Heart left ventricle (tissue), 16 donors: ENCODE data around the gene PPIG. TPM values are rescaled to one million over a fixed set of nuclear protein-coding genes. Genes with fewer than 3 reads are reported as not detected.

Experiments
- ATAC-seq, 4 donors: fragments of 200-7000 bp; cut with Tn5 transposase; one replicate each; pipeline ENCODE4 v1.9.1; 2020 to 2022; ENCODE audit warnings: moderate library complexity in 4 of 4, mild to moderate bottlenecking in 3 of 4, moderate number of reproducible peaks in 1 of 4
- DNase-seq, 5 donors: peaks; one replicate each; pipeline ENCODE4 v3.0.0-alpha.2; 2020
- H3K27ac ChIP-seq, 12 donors: fragments of 200-600 bp; sonication (generic) in 4 of 12; one replicate each; pipeline versions ENCODE4 v1.5.0 to v1.8.0; 2016 to 2022; ENCODE audit warnings: mild to moderate bottlenecking in 2 of 12
- H3K27me3 ChIP-seq, 9 donors: fragments of 200-600 bp; sonication (generic) in 2 of 9; one replicate each; pipeline versions ENCODE4 v1.5.1 to v1.8.0; 2016 to 2022; ENCODE audit warnings: mild to moderate bottlenecking in 3 of 9
- H3K36me3 ChIP-seq, 9 donors: fragments of 200-600 bp; sonication (generic) in 2 of 9; one replicate each; pipeline versions ENCODE4 v1.5.0 to v1.8.0; 2018 to 2022; ENCODE audit warnings: mild to moderate bottlenecking in 2 of 9
- H3K4me1 ChIP-seq, 12 donors: fragments of 200-600 bp; sonication (generic) in 4 of 12; one replicate each; pipeline versions ENCODE4 v1.5.0 to v1.8.0; 2016 to 2022; ENCODE audit warnings: mild to moderate bottlenecking in 3 of 12
- H3K4me3 ChIP-seq, 12 donors: fragments of 200-600 bp; sonication (generic) in 4 of 12; one replicate each; pipeline versions ENCODE4 v1.5.0 to v1.8.0; 2017 to 2022; ENCODE audit warnings: mild to moderate bottlenecking in 9 of 12, moderate library complexity in 4 of 12
- H3K9me3 ChIP-seq, 12 donors: fragments of 200-600 bp; sonication (generic) in 4 of 12; one replicate each; pipeline versions ENCODE4 v1.5.0 to v1.8.0; 2016 to 2022; ENCODE audit warnings: mild to moderate bottlenecking in 1 of 12
- CTCF ChIP-seq, 12 donors: fragments of 200-600 bp; sonication (generic) in 4 of 12; IDR thresholded peaks; one replicate each; pipeline versions ENCODE4 v1.5.0 to v1.8.0; 2018 to 2022; ENCODE audit warnings: antibody characterized with exemption in 12 of 12, mild to moderate bottlenecking in 5 of 12
- POLR2A ChIP-seq, 2 donors: fragments of 450-650 bp; IDR thresholded peaks; one replicate each; pipeline ENCODE4 v1.6.1; 2017; ENCODE audit warnings: antibody characterized with exemption in 2 of 2, mild to moderate bottlenecking in 2 of 2, moderate library complexity in 2 of 2
- WGBS, 4 donors: extraction: QIAGEN DNeasy Blood & Tissue Kit in 2 of 4; methylation state at CpG; one replicate each; pipeline versions ENCODE4 v1.1.5 to v1.1.7; 2013 to 2018; 5-methylcytosine and 5-hydroxymethylcytosine counted together
- intact Hi-C, 10 donors: fragments of 100-400 bp; cut with DNase I; formaldehyde crosslinking; loops; one replicate each; pipeline versions ENCODE4 v1.11.1 to v1.14.2; 2022
- polyA plus RNA-seq, 2 donors: library from polyadenylated mRNA; stranded (reverse); fragments of 200-250 nt; gene quantifications; one replicate each; pipeline ENCODE4 v1.2.3, GENCODE V29; 2013
- total RNA-seq, 9 donors: library from RNA; depleted of rRNA in 2 of 9; stranded (reverse); fragments of >200 nt in 2 of 9; fragmentation: NEBNext Ultra II Directional in 3 of 9; extraction: Animal tissue kit (Norgen Biotek cat#: 25700) in 3 of 9; gene quantifications; one replicate each; pipeline versions ENCODE4 v1.1.0 to v1.2.4, GENCODE V29; 2016 to 2023
- donor health status: ischemic (EF 13 %, LVEDD 7.1; RV severe dilation, severe dysfunction).
- donor health status: healthy with polysubstance abuse.
- donor health status: DM: no; HTN: yes; CAD: no.
- donor health status: DM: no; HTN: no; CAD: no.
- donor health status: ischemic (EF 25% LVEDD 6.9; RV normal size, moderate dysfunction).
- donor health status: ischemic (EF 25% LVEDD 5.7; RV mildly dilated, moderate dysfunction).
- donor health status: healthy.
- donor health status: DM: yes; HTN: yes; CAD: no.
- donor health status: ischemic (EF 35%, LVEDD 5.7; RV mildly dilated, moderate dysfunction).
- donor health status: nonischemic (EF 11% LVEDD 7.7; RV severe dilation, severe dysfunction).
- donor health status: DM: yes; HTN: yes; CAD: no.
- donor health status: PGD.
- donor health status: ischemic (EF 29% LVEDD 5.4; RV normal size, mild dysfunction).
- donor health status: nonischemic (EF 23%, LVEDD 6.1; RV moderate dilation, normal function).

The PPIG gene
- total and polyA plus RNA-seq, 11 donors: 19.9 to 69.6 (median 39.9) TPM

- no peak for TF ChIP-seq POLR2A (IDR thresholded peaks at IDR 0.05)
- TF ChIP-seq CTCF (IDR thresholded peaks at IDR 0.05): no peak
- intact Hi-C loops: no loop called here
- WGBS, 4 donors: 52 to 69% (median 61%) methylated on average over 6 of the region's 6 CpGs
- no peaks in the 10 kb centered on the region for H3K27me3 ChIP-seq
- ATAC-seq: no peak
- no peak for DNase-seq
- no peaks in the 10 kb centered on the region for H3K36me3 ChIP-seq
- no peaks in the 10 kb centered on the region for H3K4me1 ChIP-seq
- H3K4me3 ChIP-seq: no peak overlapping the region
- H3K27ac ChIP-seq: no peak overlapping the region
- H3K9me3 ChIP-seq: no peaks in the 10 kb centered on the region
Observed at GRCh38 chr2:169672406-169672805, 88.3 kb downstream of the PPIG start.

GRCh38 chr2:169673106-169673505, 89.0 kb downstream of the PPIG start:
- intact Hi-C loops: no loop called here
- Histone ChIP-seq H3K4me3 (no peak overlapping the region), H3K27ac (no peak overlapping the region), H3K36me3 (no peaks in the 10 kb centered on the region), H3K9me3 (no peaks in the 10 kb centered on the region), H3K27me3 (no peaks in the 10 kb centered on the region), H3K4me1 (no peaks in the 10 kb centered on the region)
- DNase-seq (no peak), ATAC-seq (no peak)
- 68 to 81% (median 76%) methylated on average over 3 of the region's 3 CpGs for WGBS, 4 donors
- TF ChIP-seq CTCF (IDR thresholded peaks at IDR 0.05): no peak
- no peak for TF ChIP-seq POLR2A (IDR thresholded peaks at IDR 0.05)

GRCh38 chr2:169673921-169674320, 89.8 kb downstream of the PPIG start:
- TF ChIP-seq CTCF (IDR thresholded peaks at IDR 0.05): no peak
- TF ChIP-seq POLR2A (IDR thresholded peaks at IDR 0.05): no peak
- ATAC-seq (no peak), DNase-seq (no peak)
- WGBS, 4 donors: 86 to 92% (median 90%) methylated on average over 2 of the region's 2 CpGs
- no peaks in the 10 kb centered on the region for H3K4me1 ChIP-seq
- intact Hi-C loops: no loop called here
- no peak overlapping the region for H3K27ac ChIP-seq
- H3K36me3 ChIP-seq: no peaks in the 10 kb centered on the region
- H3K27me3 ChIP-seq: no peaks in the 10 kb centered on the region
- H3K4me3 ChIP-seq: no peak overlapping the region
- H3K9me3 ChIP-seq: no peaks in the 10 kb centered on the region

- no peak for DNase-seq
- Histone ChIP-seq H3K4me1 (no peaks in the 10 kb centered on the region), H3K9me3 (peaks cover 0 to 11% (median 0%) of the 10 kb centered on the region in 12 donors), H3K36me3 (no peaks in the 10 kb centered on the region), H3K27ac (no peak overlapping the region), H3K27me3 (no peaks in the 10 kb centered on the region), H3K4me3 (no peak overlapping the region)
- intact Hi-C loops: no loop called here
- ATAC-seq: no peak
- 59 to 69% (median 62%) methylated on average over 3 of the region's 3 CpGs for WGBS, 4 donors
- TF ChIP-seq CTCF (IDR thresholded peaks at IDR 0.05): no peak
- TF ChIP-seq POLR2A (IDR thresholded peaks at IDR 0.05): no peak
Observed at GRCh38 chr2:169676357-169676756, 92.2 kb downstream of the PPIG start.
